Bone marrow (tissue), 2 donors: ENCODE results near the gene MCIDAS.

Experiments used
- DNase-seq, 2 donors: peaks; one replicate each; lab custom pipeline; 2025; lab: John Stamatoyannopoulos, UW

MCIDAS gene

GRCh38 chr5:55222092-55222984, 4.8 kb downstream of the MCIDAS start:
- no peak for DNase-seq

GRCh38 chr5:55220433-55221185, 6.5 kb downstream of the MCIDAS start:
- DNase-seq, result no peak

DNA sequence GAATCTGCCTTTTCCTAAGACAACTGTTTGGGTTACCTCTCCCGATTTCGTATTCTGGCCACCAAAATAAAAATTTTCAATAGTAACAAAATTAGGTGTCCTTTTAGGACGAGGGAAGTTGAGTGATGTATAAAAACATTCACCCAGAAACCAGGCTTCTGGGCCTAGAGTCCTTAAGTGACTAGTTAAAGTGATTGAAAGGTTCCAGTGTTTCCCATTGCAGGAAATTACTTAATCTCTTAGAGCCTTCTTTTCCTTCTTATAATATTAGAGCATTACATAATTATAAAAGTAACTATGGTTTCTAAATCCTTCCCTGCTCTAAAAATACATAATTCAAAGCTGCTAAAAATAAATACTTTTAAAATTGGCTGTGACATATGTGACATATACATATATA, 7.3 kb downstream of the MCIDAS start:
- no peak for DNase-seq

GRCh38 chr5:55218967-55219366, 8.1 kb downstream of the MCIDAS start:
- no peak for DNase-seq

GRCh38 chr5:55211184-55211874, 15.8 kb downstream of the MCIDAS start:
- DNase-seq, result no peak

- DNase-seq, result no peak
Observed at GRCh38 chr5:55205001-55205400, 22.1 kb downstream of the MCIDAS start.

DNA sequence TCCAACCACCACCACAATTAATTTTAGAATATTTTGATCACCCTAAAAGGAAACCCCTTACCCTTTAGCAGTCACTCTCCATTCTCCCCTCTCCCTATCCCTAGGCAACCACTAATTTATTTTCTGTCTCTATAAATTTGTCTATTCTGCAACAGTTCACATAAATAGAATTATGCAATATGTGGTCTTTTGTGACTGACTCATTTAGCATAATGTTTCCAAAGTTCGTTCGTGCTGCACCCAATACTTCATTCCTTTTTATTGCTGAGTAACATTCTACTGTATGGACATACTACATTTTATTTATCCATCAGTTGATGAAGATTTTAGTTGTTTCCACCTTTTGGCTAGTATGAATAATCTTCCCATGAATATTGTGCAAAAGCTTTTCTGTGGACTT, 36.0 kb downstream of the MCIDAS start:
- DNase-seq, result no peak

- DNase-seq, result no peak
Observed at GRCh38 chr5:55188656-55189540, 38.2 kb downstream of the MCIDAS start.

DNA sequence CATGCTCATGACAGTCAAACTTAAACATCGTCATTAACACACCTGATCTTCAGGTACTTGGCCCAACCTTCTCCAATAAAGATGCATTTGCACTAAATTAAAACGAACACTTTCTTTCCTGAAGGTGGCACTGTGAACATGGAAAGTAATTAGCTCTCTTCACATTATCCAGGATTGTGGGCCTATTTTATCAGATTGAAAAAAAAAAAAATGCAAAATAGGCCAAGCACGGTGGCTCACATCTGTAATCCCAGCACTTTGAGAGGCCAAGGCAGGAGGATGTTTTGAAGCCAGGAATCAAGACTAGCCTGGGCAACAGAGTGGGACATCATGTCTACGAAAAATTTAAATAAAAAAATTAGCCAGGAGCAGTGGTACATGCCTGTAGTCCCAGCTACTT, 39.7 kb downstream of the MCIDAS start:
- no peak for DNase-seq

DNA sequence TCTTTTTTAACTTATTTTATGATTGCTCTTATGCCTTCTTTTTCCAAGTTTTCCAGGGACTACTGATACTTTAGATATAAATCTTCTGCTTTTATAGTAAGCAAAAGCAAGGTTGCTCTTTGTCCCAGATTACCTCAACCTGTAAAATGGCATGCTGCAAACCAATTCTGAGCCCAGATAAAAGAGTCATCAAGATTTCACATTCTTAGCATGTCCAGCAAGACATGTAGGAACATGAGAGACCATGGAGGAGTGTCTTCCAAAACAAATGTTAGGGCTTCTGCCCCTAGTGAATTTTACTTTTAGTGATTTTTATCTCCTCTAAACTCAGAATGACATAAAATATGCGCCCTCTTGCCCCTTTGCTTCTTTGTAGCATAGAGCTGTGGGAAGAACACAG, 47.1 kb downstream of the MCIDAS start:
- DNase-seq, result no peak

- DNase-seq, result no peak
Observed at GRCh38 chr5:55177078-55177477, 50.0 kb downstream of the MCIDAS start.

GRCh38 chr5:55176176-55176818, 50.8 kb downstream of the MCIDAS start:
- DNase-seq, result no peak

DNA sequence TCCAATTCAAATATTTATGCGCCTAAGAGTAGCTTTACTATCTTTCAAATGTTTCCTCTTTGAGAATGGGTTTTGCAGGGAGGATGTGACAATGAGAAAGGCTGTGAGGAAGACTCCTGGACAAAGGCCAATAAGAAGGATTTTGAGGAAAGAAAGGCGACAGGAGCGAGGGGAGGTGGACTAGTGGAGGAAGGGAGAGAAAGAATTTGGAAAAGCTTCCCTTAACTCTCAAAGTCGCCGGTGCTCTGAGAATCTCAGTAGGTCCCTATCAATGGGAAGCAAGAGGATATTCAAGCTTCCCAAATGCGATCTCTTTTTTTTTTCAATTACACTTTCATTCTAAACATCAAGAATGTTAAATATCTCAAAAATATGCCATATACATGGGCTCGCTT, 51.3 kb downstream of the MCIDAS start:
- DNase-seq, result no peak

DNA sequence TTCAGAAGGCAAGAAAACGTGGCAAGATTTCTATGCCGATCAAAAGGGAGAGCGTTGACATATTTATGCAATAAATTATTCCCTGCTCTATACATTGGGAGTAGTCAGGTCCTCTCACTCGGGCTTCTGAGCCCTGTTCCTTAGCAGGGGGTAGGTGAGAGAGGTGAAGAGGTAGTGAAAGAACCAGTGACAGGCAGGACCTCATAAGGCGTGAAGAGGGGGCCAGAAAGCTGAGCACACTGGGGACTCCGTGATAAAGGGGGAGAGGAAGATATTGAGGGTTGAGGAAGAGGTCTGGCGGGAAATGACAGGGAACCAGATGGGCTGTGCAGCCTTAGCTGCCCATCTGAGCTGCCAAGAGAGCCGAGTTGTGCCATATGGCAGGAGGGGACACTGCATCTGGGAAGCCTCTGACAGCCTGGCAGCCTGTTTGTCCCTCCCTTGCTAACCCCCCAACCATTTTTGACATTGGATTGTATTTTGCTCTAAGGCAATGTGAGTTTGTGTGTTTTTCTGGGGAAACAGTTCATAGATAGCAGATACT, 53.4 kb downstream of the MCIDAS start:
- no peak for DNase-seq

GRCh38 chr5:55172937-55173686, 54.0 kb downstream of the MCIDAS start, which contains the start of gene CDC20B:
Gene CDC20B (minus strand): TSS chr5:55173177. CDS start chr5:55173000, 177 bp downstream.
- peak in 1 of 2 donors; percentile 61 for DNase-seq

DNA sequence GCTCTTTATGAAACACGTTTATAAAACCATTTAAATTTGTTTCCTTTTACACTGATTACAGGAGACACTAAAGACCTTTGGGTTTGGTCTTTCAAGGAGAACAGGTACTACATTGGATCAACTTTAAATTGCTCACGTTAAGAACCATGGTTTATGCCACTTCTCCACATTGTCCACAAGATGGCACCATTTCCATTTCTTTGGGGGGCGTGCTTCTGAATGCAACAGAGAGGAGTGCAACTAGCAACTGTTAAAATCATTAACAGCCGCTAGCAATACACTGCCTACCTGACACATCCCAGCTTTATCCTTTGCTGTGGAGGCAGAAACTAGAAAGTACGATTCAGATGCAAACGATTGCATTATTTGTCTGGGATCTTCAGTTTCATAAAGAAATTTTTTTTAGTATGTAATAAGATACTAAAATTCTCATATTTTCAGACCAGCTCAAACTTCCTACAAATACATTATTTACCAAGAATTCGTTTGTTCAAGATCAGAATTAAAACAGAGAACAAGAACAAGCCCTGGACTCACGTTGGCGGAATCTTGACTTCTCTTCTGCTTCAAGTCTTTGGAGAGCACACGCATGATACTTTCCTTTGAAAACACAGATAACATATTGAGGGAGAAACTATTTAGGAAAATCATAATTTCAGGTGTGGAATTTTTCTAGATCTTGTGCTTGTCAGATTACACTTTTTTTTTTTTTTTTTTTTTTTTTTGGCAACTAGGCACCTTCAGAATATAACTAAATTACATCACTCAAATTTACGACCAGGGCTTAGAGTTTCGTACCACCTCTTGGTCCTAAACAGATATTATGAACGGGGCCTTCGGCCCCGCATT, 54.8 kb downstream of the MCIDAS start:
- peak in 1 of 2 donors; percentile 57 for DNase-seq

- DNase-seq, result no peak
Observed at GRCh38 chr5:55171471-55171870, 55.6 kb downstream of the MCIDAS start.
